Ramos (cell line): Measurements from ENCODE around the gene ERC1.

Source experiments
- in situ Hi-C: fragments of 300-500 bp; cut with MboI; formaldehyde crosslinking; loops from one replicate; pipeline ENCODE4 v1.14.3; 2022; ENCODE audit warnings: low sequenced_read_pairs; ENCODE audit not compliant: unreplicated experiment

Gene ERC1

DNA sequence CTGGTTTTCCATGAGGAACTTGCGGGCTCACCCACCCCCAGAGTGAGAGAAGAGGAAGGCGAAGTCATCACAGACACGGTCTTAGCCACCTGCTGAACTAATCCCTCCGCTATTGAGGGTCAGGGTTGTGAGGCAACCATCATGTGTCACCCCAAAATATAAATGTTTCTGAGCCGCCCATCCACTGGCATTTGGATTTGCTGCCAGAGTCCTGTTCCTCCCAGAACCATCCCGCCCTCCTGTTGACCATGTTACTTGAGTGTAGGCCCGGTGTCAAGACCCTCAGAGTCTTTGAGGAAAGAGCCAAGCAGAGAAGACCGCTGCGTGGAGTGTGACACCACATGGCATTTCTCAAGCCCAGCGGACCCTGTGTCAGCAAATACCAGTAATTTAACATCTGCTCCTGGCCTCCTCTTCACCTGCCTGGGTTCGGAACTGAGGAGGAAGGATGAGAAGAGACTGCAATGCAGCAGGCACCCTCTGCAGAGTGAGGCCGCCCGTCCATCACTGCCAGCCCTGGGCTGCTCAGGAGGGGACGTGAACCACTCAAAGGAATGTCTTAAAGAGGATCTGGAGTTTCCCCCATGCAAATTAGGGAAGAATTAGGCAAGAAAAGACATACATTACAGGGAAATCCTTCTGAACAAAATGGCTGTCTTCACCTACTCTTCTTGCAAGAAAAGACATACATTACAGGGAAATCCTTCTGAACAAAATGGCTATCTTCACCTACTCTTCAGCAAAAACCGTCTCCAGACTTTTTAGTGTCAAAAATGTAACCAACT, 502.9 kb downstream of the ERC1 start:
- in situ Hi-C loops, result no loop called here

DNA sequence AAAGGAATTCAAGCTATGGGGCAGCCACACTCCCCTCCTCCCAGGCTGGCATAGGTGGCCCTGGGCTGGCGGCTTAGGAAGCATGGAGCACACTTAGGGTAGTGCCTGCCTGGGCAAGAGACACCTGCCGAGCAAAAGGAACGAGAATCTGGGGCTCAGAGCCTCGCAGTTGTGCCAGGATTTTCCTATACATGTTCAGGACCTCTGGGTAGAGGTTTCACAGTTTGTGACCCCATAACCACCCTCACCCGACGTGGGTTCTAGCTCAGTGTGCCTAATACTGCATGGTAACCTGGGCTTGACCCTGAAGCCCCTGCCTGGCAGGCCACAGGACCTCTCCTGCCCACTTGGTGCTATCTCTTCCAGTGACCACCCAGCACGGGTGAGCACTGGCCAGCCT, 503.8 kb downstream of the ERC1 start:
- in situ Hi-C loops, result no loop called here

DNA sequence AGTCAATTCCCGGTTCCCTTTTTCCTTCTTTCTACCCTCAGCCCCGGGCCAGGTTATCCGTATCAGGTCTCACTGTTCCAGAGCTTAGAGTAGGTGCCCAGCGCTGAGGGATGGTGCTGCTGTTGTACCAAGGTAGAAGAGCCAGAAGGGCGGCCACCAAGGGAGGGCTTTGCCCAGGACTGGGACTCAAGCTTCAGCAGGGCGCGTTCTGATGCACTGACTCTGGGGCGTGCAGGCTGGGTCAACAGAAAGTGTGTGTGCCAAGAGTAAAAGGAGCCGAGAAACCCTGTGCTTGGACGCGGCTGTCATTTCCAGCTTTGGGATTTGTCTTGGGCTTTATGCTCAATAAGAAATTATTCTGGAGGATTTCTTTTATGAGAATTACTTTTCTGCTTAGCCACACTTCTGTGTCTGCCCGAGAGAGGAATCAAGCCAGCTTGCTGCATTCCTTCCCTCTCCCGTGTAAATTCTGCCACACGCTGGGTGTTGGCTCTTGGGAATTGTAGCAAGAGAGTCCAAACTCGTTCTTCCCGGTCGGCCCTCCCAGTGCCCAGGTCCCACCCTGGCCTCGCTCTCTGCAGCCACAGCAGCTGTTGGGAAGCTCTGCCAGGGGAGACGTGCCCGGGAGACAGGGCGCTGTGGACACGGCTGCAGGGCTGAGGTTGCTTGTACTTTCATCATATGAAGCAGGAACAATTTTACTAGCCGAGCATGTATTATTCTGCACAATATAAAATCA, 505.3 kb downstream of the ERC1 start:
- in situ Hi-C loops, result no loop called here

DNA sequence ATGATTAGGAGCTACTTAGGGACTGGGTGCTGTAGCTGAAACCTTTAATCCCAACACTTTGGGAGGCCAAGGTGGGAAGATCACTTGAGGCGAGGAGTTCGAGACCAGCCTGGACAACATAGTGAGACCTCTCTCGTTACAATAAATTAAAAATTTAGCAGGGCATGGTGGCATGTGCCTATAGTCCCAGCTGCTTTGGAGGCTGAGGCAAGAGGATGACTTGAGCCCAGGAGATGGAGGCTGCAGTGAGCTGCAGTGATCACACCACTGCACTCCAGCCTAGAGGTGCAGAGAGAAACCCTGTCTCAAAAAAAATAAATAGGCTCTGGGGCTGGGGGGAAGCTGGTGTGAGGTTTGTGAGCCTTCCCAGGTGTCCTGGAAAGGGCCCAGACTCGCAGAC, 506.1 kb downstream of the ERC1 start:
- in situ Hi-C loops, result no loop called here

- in situ Hi-C loops, result no loop called here
Observed at GRCh38 chr12:1498199-1498740, 507.2 kb downstream of the ERC1 start.

- in situ Hi-C loops, result no loop called here
Observed at GRCh38 chr12:1499351-1499750, 508.3 kb downstream of the ERC1 start.

GRCh38 chr12:1500095-1500801, 509.2 kb downstream of the ERC1 start:
- in situ Hi-C loops, result no loop called here

GRCh38 chr12:1501001-1501400, 510.0 kb downstream of the ERC1 start:
- in situ Hi-C loops, result no loop called here

DNA sequence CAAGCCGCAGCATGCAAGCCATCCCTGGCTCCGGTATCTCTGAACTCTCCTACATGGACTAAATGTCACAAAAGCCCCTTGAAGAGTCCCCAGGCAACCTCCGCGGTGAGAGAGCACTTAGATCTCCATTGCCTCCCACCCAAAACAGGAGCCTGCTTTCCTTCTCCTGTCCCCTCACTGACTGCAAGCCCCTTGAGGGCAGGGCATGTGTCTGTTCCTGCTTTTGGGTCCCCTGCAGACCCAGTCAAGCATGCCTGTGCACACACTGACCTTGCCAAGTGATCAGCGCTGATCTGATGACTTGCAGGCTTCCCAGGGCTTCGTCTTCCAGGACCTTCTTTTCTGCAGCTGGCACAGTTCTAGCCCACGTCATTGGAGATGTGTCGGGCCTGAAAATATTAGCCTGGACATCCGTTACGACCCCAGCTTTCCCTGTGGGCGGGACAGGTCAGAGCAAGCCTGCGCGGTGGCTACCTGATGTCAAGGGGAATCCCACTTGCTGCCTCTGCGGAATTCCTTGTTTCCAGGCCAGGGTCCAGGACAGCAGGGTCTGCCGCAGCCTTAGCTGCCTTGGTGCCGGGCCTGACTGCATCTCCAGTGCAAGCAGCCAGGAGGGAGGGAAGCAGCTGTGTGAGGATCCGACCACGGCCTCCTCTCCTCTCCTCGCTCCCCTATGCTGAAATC, 510.8 kb downstream of the ERC1 start:
- in situ Hi-C loops, result no loop called here

- in situ Hi-C loops, result no loop called here
Observed at GRCh38 chr12:1502379-1502720, 511.3 kb downstream of the ERC1 start.

GRCh38 chr12:1502831-1503230, 511.8 kb downstream of the ERC1 start:
- in situ Hi-C loops, result no loop called here

GRCh38 chr12:1503281-1503711, 512.3 kb downstream of the ERC1 start:
- in situ Hi-C loops, result no loop called here

- in situ Hi-C loops, result no loop called here
Observed at GRCh38 chr12:1504304-1504894, 513.4 kb downstream of the ERC1 start.

GRCh38 chr12:1504895-1505311, 513.9 kb downstream of the ERC1 start:
- in situ Hi-C loops, result no loop called here

- in situ Hi-C loops, result no loop called here
Observed at GRCh38 chr12:1505576-1505975, 514.6 kb downstream of the ERC1 start.

DNA sequence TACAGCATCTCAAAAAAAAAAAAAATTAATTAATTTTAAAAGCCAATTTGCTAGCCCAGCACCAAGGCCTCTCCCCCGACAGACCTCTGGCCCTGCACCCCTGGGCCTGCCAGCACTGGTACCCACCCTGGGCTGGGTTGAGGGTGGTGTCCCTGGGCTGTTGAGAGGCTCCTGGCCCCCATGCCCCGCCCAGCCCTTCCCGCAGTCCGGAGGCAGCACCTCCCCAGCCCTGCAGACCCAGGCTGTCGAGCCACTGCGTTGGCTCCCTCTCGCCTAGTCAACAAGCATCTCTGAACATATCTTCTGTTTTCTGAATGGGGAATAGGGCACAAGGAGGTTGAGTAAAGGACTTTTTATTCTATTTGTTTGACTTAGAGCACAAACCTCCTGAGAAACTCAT, 516.3 kb downstream of the ERC1 start:
- in situ Hi-C loops, result no loop called here

- in situ Hi-C loops, result no loop called here
Observed at GRCh38 chr12:1509413-1510052, 518.5 kb downstream of the ERC1 start.

- in situ Hi-C loops, result no loop called here
Observed at GRCh38 chr12:1510056-1510812, 519.2 kb downstream of the ERC1 start.

GRCh38 chr12:1515010-1515409, 524.0 kb downstream of the ERC1 start:
- in situ Hi-C loops, result loop anchor here (5.0 kb wide), 1 partner anchor 72 kb away; no protein-coding TSS in a partner anchor
